HG03432 (cell line): ENCODE results near the gene CD37.

Experiments
- ATAC-seq: cut with Tn5 transposase; IDR thresholded peaks from one replicate; pipeline ENCODE4 v1.9.1; 2021; ENCODE audit warnings: mild to moderate bottlenecking, moderate library complexity; ENCODE audit not compliant: unreplicated experiment

The CD37 gene

DNA sequence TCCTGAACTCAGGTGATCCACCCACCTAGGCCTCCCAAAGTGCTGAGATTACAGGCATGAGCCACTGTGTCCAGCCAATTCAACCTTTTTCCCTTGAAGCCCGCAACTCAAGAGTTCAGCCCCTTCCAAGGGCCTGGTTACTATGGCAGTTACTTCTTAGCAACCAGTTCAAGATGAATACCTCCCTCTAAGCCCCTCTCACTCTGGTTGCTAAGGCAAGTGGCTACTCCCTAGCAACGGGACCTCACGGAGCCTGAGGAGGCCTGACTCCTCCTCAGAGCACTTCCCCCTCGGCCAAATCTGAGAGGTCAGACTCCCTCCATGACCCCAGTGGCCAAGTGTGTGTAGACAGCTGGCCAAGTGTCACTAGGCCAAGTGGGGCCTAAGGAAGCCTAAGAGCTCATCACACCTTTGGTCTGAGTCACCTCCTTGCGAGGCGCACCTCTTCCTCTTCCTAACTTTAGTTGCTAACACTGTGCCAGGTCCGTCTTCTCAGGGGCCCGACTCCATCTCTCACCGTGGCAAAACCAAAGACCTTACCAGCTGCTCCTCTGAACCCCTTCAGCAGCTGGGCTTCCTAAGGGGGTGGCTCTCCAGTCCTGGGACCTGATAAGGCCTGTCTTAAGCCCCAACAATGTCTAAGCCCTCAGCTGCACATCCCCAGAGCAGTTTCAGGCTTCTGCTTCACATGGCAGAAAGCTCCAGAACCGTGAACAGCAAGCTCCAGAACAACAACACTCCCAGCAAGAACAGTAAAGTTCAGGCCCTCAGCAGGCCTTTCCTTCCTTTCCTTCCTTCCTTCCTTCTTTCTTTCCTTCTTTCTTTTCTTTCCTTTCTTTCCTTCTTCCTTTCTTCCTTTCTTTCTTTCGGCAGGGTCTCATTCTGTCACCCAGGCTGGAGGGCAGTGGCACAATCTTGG is 9.6 kb downstream of the CD37 start:
- no peak for ATAC-seq

DNA sequence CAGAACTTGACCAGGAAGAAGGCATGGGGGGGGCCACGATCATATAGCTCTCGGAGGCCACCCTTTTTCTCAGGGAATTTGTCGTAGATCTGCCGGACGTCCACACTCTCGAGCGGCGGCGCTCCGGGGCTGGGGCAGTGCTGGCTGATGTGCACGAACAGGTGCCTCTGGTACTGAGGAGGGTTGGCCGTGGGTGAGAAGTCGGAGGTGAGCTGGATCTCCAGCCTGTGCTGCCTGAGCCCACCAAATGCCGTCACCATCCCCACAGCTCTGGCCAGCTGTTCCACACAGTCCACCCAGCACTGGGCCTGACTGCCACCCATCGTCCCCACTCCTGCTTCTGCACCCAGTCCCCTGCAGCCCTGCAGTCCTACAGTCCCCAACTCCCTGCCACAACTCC is 12.0 kb downstream of the CD37 start:
- ATAC-seq: no peak

DNA sequence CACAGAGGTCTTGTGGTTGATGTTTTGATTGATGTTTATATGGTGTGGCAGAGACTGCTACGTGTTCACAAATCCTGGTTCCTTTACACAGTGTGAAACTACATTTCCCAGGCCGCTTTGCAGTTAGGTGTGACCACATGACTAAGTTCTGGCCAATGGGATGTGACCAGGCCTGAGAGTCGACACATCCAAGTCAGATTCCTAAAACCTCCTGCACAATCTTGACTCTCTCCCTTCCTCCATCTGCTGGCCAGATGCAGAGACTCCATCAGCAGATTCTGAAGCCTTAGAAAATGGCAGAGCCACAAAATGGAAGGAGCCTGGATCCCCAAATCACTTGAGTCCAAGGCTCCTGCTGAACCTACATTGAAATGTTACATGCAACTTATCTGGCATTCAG is 12.6 kb downstream of the CD37 start:
- ATAC-seq: no peak

DNA sequence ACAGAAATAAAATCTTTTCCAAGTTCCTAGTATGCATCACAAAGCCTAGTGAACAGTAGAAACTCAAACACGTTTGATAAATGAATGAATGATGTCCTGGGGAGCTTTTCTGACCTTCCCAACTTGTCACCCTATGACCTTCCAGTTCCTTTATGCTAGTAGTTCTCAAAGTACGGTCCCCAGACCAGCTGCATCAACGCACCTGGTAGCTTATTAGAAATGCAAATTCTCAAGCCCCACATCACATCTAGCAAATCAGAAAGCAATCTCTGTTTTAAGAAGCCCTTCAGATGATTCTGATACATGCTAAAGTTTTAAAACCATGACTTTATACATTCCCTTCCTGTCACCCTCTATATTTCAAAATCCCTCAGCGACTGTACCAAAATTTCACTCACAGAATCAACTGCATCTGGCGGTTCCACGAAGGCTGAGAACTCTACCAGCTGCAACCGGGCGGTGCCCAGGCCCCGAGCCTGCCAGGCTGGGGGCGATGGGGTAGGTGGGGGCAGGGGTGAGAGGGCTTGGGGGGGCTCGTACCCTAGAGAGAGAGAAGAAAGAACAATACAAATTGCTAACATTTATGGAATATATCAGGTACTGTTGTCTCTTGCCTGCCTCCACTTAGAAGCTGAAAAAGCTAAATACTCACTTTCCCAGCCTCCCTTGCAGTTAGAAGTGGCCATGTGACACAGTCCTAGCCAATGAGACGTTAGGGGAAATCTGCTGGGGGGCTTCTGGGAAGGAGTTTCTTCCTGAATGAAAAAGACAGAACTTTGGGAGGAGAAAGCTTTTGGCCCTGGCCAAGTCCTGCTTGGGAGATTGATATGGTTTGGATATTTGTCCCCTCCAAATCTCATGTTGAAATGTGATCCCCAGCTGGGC is 13.3 kb downstream of the CD37 start:
- no peak for ATAC-seq

DNA sequence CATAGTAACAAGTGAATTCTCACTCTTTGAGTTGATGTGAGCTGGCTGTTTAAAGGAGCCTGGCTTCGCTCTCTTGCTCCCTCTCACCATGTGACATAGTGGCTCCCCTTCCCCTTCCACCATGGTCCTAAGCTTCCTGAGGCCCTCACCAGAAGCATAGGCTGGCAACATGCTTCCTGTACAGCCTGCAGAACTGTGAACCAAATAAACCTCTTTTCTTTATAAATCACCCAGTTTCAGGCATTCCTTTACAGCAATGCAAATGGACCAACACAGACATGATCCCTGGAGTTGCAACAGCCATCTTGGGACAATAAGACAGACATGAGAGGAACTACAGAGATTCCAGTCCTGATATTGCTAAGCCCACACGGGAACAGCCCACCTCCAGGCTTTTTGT is 14.4 kb downstream of the CD37 start:
- no peak for ATAC-seq

DNA sequence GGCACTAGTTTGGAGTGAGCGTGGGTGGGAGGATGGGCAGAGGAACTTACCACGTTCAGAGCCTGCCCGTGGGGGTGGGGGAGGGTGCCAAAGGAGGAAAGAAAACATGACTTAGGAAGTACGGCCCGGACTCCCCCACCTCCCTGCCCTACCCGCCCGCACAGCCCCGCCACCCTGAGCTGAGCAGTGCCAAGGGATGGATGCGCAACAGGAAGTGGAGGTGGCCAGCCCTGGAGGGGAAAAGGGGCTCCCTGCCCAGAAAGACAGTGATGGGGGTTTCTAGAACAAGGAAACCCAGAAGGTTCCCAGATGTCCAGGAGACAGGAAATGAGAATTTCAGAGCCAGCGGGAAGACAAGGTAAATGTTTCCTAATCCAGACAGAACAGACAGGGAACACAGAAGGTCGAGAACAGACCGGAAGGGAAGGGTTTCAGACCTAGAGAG is 20.7 kb downstream of the CD37 start:
- ATAC-seq: no peak

DNA sequence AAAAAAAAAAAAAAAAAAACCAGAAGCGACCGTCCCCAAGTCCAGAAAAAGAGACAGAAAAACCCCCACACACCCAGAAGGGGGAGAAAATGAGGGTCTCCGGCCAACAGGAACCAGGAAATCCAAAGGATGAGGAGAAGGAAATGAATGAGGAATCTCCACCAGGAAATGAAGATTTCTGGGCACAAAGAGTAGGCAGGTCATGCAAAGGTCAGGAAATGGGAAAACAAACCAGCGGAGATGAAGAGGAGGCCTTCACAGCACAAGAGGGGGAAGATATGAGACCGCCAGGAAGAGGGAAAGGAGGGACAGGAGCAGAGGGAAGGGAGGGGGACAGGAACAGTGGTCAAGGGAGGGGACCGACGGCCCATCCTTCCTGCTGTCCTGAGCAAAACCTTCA is 21.2 kb downstream of the CD37 start:
- no peak for ATAC-seq

DNA sequence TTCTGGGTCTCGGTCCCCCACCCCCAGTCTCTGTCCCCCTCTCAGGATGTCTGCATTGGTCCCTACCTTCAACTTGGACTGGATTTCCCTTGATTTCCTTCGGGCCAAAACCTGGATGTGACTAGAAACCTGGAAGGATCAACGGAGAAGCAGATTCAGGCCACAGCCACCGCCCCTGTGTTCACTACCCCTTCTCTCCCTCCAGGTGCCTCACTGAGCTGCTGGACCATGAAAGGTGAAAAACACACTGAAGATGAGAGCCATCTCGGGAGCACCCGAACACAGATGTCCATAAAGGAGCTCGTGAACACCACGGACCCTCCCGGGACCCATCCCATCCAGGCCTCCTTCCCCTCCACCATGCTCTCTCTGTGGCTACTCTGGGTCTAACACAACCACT is 22.0 kb downstream of the CD37 start:
- ATAC-seq: no peak

DNA sequence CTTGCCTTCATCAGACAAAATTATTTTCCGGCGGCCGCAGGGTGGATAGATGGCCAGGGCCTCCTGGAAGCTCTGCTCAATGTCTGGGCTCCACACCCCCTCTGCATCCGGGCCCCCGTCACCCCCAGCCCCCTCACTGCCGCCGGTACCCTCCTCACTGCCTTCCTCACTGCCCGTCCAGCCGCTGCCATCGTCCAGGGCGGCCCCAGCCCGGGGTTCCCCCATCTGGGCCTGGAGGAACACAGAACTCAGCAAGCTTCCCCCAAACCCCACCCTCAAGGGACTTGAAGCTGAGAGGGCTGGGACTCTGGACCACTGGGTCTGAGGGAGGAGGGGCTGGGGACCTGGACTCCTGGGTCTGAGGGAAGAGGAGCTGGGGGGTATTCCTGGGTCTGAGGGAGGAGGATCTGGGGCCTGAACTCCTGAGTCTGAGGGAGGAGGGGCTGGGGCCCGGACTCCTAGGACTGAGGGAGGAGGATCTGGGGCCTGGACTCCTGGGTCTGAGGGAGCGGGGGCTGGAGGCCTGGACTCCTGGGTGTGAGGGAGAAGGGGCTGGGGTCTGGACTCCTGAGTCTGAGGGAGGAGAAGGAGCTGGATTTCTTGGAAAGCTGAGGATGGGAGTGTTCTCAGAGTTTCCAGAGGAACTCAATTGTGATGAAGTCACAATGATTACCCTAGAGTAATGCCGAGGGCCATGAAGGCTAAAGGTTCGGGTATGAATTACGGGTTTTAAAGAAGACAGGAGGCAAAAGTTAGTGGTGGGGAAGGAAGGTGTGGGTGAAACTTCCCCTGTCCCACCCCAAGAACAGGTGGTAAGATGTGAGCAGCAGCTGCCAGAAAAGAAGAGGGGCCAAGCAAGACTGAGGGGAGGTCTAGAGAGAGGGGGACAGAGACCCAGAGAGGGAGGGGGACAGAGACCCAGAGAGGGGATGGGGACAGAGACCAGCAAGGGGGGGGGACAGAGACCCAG is 24.9 kb downstream of the CD37 start:
- no peak for ATAC-seq

DNA sequence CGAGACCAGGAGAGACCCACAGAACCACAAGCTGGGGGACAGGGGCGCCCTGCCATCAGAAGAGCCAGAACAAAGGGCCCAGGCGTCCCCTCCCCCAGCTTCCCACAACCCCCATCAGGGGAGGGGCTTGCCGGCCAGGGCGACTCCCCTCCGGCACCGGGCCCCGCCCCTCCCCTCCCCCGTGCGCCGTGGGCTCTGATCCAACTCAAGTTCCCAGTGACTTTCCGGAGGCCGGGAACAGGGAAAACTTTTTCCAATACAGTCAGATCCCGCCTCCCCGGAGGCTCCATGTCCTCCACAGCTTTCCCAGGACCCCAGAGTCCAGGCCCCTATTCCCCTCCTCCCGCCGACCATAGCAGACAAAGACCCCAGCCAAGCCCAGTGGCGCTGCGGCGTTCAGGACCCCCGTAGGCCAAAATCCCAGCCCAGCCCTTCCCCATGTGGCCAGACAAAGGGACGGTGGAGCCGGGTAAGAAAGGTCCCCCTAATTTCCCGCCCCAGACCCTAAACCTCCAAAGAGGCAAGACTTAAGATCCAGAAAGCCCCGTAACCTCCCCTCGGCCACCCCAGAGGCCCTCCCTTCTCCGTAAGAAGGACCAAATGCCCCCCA is 26.3 kb downstream of the CD37 start:
- ATAC-seq: no peak

DNA sequence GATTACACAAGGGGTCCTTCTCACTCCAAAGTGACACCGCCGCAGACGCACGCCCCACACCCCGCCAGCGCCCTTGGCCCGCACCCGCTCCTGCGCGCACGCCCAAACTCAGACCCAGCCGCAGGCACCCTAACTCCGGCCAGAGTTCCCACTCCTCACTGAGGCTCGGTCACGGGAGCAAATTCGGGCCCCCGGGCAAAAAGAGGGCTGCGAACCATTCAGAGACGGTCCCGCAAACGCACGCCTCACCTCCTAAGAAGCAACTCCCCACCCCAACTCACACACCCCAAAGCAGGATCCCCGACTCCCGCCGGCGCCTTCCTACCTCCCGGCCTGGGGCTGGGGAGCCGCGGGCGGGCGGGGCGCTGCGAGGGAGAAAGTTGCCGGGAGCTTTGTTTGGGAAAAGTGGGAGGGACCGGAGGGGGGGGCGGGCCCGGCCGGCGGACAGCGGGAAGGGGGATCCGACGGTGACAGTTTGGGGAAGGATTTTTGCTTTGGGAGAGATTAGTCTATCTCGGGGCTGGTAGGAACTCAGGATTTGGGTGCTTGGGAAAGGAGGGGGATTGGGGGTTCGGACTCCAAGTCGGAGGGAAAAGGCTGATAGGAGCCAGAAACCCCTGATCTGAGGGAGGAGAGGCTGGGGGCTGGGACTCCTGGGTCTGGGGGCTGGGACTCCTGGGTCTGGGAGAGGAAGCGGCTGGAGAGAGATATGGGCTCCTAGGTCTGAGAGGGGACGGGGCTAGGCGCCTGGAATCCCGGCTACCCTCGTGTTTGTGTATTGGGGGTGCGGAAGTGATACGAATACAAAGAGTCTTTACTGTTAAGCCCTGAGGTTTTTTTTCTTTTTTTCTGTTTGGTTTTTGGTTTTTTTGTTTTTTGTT is 27.1 kb downstream of the CD37 start, which contains the start of gene TEAD2:
TEAD2 (minus strand) TSS at position 369 of the 881 bp plus-strand sequence. CDS start 2,341 bp downstream, outside the sequence.
- ATAC-seq: no peak

DNA sequence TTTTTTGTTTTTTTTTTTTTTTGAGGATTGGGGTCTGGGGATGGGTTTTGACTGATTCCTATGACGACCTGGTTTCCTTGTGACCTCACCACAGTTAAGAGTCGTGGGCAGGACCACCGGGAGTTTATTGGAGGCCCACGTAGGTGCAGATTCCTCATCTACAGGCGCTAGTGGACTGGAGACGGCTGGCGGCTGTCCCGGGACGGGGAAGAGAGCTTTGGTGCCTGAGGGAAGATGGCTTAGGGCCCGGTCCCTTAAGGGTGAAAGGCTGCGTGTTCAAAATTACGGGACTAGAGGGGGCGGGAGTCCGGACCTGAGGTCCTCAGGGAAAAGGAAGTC is 27.7 kb downstream of the CD37 start:
- ATAC-seq: no peak

DNA sequence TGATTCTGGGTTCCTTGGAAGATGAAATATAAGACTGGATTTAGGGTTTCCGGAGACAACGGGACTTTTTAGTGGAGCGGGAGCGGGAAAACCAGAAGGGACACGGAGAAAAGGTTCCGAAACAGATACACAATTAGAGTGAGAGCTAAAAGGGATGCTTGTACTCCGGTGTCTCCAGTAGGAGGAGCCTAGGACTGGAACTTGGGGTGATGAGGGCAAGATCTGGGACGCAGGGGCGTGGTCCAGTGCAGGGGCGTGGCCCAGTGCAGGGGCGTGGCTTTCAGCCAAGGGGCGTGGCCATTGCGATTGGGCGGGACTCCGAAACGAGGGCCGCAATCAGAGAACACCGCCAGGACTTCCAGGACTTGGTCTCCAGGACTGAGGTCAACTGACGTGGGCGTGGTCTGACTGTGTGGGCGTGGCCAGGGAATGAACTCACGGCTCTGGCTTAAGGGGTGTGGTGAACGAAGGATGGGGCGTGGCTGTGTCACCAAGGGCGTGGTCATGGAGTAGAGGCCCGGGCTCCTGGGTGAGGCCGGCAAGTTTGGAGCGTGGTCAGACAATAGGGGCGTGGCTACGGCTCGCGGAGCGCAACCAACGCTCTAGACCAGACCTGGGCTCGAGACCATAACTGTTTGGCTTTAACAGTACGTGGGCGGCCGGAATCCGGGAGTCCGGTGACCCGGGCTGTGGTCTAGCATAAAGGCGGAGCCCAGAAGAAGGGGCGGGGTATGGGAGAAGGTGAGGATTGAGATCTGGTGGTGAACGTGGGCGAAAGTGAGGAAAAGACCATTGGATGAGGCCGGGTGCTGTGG is 28.3 kb downstream of the CD37 start, which contains the start of gene DKKL1:
DKKL1 (plus strand) TSS at position 610 of the 815 bp plus-strand sequence; CDS start at position 732, 122 bp downstream.
- ATAC-seq: peak; percentile 45

DNA sequence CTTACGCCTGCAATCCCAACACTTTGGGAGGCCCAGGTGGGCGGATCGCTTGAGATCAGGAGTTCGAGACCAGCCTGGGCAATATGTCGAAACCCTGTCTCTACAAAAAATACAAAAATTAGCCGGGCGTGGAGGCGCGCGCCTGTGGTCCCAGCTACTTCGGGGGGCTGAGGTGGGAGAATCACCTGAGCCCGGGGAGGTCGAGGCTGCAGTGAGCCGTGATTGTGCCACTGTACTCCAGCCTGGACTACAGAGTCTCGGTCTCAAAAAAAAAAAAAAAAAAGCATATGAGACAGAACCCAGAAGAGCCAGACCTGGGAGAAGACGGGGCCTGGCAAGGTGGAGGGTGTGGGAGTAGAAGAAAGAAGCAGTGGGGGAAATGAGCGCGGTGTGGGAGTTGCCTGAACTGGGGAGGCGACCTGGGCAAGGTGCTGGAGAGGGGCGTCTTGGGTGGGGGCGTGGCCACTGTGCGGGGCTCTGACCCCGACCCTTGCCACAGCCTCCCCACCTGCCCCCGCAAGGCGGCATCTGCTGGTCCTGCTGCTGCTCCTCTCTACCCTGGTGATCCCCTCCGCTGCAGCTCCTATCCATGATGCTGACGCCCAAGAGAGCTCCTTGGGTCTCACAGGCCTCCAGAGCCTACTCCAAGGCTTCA is 29.0 kb downstream of the CD37 start:
- no peak for ATAC-seq

DNA sequence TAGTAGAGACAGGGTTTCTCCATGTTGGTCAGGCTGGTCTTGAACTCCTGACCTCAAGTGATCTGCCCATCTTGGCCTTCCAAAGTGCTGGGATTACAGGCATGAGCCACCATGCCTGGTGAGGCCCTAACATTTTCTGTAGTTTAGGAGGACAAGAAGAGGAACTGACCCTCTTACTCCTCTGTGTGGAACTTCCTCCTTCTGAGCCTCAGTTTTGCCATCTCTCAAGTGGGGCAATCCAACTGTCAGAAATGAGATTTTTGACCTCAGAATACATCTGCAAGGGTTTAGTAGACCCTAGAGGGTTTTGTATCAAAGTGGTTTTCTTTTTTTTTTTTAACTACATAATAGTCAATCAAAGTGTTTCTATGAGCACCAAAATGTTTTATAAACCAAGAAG is 30.9 kb downstream of the CD37 start:
- ATAC-seq: no peak

DNA sequence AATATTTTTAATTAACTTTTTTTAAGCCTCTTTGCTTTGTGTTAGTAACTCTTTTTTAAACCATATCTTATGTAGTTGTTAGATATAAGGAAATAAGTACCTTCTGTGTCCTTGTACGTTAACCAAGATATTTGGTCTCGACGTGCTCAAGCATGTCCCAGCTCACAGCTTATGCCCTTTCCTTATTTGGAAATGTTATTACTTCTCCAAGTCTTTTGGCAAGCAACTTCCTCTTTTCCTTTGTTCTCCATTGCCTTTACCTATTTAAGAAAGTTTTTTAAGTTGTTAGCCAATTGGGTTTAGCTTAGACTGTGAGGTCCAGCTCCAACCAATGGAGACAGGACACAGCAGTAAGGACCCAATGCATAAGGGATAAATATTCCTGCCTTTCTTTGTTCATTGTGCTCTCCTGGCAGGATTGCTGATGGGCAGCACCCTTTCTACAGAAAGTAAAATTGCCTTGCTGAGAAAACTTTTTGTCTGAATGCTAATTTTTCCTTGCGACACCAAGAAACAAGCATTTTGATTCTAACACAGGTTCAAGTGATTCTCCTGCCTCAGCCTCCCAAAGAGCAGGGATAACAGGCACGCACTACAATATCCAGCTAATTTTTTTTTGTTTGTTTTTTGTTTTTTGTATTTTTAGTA is 33.6 kb downstream of the CD37 start:
- no peak for ATAC-seq

DNA sequence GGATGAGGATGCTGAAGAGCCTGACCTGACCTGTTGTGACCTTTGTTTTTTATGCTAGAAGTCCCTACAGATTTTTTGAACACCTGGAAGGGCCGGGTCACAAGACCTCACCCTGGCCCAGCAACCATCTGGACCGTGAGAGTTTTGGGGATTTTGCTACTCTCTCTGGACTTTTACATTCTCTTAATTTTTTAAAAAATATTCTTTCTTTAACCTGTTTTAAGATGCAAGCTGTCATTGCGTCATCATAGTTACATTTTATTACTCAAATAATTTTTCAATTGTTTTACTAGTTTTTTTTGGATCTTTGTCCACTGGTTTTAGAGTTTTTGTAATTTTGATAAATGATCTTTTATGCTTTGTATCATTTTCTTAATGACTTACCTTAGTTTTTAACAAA is 36.0 kb downstream of the CD37 start:
- no peak for ATAC-seq
